ENCODE results near the gene PATJ. TPM values are rescaled to one million over a fixed set of nuclear protein-coding genes. Genes with fewer than 3 reads are reported as not detected.

The PATJ gene
- total RNA-seq, 2 experiments from 2014 or later = 10.8 to 11.3 TPM

GRCh38 chr1:62111084-62111483, 368.8 kb downstream of the PATJ start:
- no peak overlapping the region for H3K4me3 Mint-ChIP-seq
- H3K27me3 Mint-ChIP-seq = no peaks in the 10 kb centered on the region
- ChIA-PET POLR2A (no interaction called here), CTCF (interaction anchor here (1.4 to 1.8 kb wide), 2 partner anchors 20 to 29 kb away, joined by 3 to 5 read pairs; no protein-coding TSS in a partner anchor)
- no peak for DNase-seq
- H3K9me3 Mint-ChIP-seq = no peaks in the 10 kb centered on the region
- no peaks in the 10 kb centered on the region for H3K36me3 Mint-ChIP-seq (ENCODE audit: low read depth)
- no peaks in the 10 kb centered on the region for H3K4me1 Mint-ChIP-seq
- no peak overlapping the region for H3K27ac Mint-ChIP-seq

- H3K36me3 Mint-ChIP-seq (ENCODE audit: low read depth) = no peaks in the 10 kb centered on the region
- no peaks in the 10 kb centered on the region for H3K9me3 Mint-ChIP-seq
- H3K27ac Mint-ChIP-seq = no peak overlapping the region
- no peaks in the 10 kb centered on the region for H3K27me3 Mint-ChIP-seq
- CTCF ChIA-PET = no interaction called here
- no peaks in the 10 kb centered on the region for H3K4me1 Mint-ChIP-seq
- H3K4me3 Mint-ChIP-seq = no peak overlapping the region
- no peak for DNase-seq
- POLR2A ChIA-PET = no interaction called here
These were observed 371.2 kb downstream of the PATJ start for GRCh38 chr1:62113507-62113906.

DNA sequence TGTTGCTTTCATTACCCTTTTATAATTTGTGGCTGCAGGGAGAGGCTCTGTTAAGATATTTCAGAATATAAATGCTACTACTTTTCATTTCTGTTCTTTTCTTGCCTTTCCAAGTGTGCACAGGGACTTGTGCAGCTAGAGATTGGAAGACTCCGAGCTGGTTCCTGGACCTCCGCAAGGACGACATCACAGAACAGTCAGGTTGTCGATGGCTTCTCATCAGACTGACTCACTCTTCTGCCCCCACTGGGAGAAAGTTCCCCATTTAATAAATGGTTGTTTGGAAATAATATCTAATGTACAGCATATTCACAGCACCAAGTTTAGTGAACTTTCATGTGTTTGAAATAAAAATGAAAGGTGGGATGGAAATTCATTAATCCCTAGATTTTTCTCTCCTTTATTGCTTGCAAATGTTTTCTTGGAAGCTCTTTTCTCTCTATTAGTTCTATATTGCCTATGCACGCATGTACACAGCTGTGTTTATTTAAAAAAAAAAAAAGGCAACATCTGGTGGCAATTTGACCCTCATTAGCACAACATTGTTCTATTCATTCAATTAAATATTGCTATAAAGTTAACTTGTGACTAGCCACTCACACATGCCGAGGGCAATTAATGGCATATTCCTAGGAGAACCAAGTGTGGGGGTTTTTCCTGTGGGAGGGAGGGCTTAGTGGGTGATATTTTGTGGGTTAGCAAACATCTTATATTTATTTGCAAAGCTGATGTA, 374.9 kb downstream of the PATJ start:
- Mint-ChIP-seq H3K27ac (no peak overlapping the region), H3K9me3 (no peaks in the 10 kb centered on the region), H3K27me3 (no peaks in the 10 kb centered on the region), H3K36me3 (ENCODE audit: low read depth) (no peaks in the 10 kb centered on the region), H3K4me3 (no peak overlapping the region), H3K4me1 (no peaks in the 10 kb centered on the region)
- ChIA-PET POLR2A (no interaction called here), CTCF (interaction anchor here (2.6 kb wide), 2 partner anchors 14 to 34 kb away, joined by 8 to 12 read pairs; no protein-coding TSS in a partner anchor)
- DNase-seq = no peak

DNA sequence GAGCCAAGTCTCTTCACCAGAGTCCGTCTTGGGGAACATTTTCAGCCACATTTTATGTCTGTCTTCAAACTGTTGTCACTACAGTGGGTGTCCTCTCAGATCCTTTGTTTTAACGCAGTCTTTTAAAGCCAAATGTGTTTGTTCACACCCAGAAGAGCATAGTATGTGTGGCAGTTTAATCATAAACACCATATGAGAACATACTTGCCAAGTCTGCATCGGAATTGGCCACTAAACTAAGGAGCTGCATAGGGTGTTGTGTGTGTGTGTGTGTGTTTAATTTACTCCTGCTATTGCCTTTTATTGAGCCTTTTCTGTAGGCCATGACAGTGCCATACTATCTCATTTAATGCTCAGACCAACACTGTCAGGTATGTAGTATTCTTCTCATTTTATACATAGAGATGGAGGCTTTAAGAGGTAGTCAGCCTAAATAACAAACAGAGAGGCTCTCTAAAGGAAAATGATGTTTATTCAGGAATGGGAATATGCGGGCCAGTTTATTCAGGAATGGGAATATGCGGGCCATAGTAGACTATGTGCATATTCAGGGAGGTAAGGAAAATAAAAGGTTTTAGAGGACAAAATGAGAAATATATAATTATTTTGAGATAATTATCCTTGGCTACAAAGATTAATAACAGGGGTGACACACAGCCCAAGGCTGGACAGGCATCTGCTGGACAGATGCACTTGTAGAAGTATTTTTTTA, 384.5 kb downstream of the PATJ start:
- no peaks in the 10 kb centered on the region for H3K36me3 Mint-ChIP-seq (ENCODE audit: low read depth)
- no peaks in the 10 kb centered on the region for H3K27me3 Mint-ChIP-seq
- CTCF ChIA-PET = interaction anchor here (1.1 to 1.9 kb wide), 2 partner anchors 44 to 49 kb away, joined by 4 to 9 read pairs; no protein-coding TSS in a partner anchor
- POLR2A ChIA-PET = no interaction called here
- H3K4me3 Mint-ChIP-seq = no peak overlapping the region
- no peaks in the 10 kb centered on the region for H3K9me3 Mint-ChIP-seq
- H3K4me1 Mint-ChIP-seq = no peaks in the 10 kb centered on the region
- H3K27ac Mint-ChIP-seq = no peak overlapping the region
- DNase-seq = no peak

- ChIA-PET POLR2A (no interaction called here), CTCF (no interaction called here)
- Mint-ChIP-seq H3K27me3 (no peaks in the 10 kb centered on the region), H3K9me3 (no peaks in the 10 kb centered on the region), H3K36me3 (ENCODE audit: low read depth) (no peaks in the 10 kb centered on the region), H3K27ac (no peak overlapping the region), H3K4me3 (no peak overlapping the region), H3K4me1 (no peaks in the 10 kb centered on the region)
- DNase-seq = no peak
These were observed 386.5 kb downstream of the PATJ start for GRCh38 chr1:62128745-62129144.

- no peak overlapping the region for H3K4me3 Mint-ChIP-seq
- H3K9me3 Mint-ChIP-seq = no peaks in the 10 kb centered on the region
- no peaks in the 10 kb centered on the region for H3K27me3 Mint-ChIP-seq
- ChIA-PET POLR2A (no interaction called here), CTCF (interaction anchor here (0.7 to 3.8 kb wide), 16 partner anchors 9 to 180 kb away, joined by 3 to 34 read pairs (median 5); no protein-coding TSS in a partner anchor)
- no peaks in the 10 kb centered on the region for H3K36me3 Mint-ChIP-seq (ENCODE audit: low read depth)
- H3K27ac Mint-ChIP-seq = no peak overlapping the region
- no peaks in the 10 kb centered on the region for H3K4me1 Mint-ChIP-seq
- peak; percentile 43 for DNase-seq
These were observed 388.9 kb downstream of the PATJ start for GRCh38 chr1:62131093-62131725.

GRCh38 chr1:62138029-62138428, 395.7 kb downstream of the PATJ start:
- no peak for DNase-seq
- Mint-ChIP-seq H3K9me3 (no peaks in the 10 kb centered on the region), H3K36me3 (ENCODE audit: low read depth) (no peaks in the 10 kb centered on the region), H3K4me1 (no peaks in the 10 kb centered on the region), H3K27me3 (no peaks in the 10 kb centered on the region), H3K27ac (no peak overlapping the region), H3K4me3 (no peak overlapping the region)
- ChIA-PET POLR2A (no interaction called here), CTCF (no interaction called here)

DNA sequence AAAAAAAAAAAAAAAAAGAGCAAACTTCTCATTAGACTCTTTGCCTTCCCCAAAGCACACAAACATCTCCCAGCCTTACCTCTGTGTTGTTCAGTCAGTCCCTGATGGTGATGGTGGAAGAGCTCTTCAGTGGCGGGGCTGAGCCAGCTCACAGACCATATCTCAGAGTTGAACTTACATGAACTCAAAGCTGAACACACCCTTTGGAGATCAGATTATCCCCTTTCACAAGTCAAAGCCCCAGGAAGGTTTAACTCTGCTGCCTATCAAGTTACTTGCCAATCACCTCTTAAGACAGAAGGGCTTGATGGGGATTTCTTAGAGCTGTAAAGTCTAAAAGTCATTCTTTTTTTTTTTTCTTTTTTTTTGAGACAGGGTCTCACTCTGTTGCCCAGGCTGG, 397.1 kb downstream of the PATJ start:
- CTCF ChIA-PET = interaction anchor here (2.1 to 3.3 kb wide), 2 partner anchors 8 to 57 kb away, joined by 8 to 9 read pairs; no protein-coding TSS in a partner anchor
- POLR2A ChIA-PET = interaction anchor here (0.6 kb wide), 1 partner anchor 17 kb away, joined by 3 read pairs; no protein-coding TSS in a partner anchor
- no peak overlapping the region for H3K4me3 Mint-ChIP-seq

GRCh38 chr1:62140666-62141065, 398.4 kb downstream of the PATJ start:
- Mint-ChIP-seq H3K27ac (no peak overlapping the region), H3K27me3 (no peaks in the 10 kb centered on the region), H3K36me3 (ENCODE audit: low read depth) (no peaks in the 10 kb centered on the region), H3K9me3 (no peaks in the 10 kb centered on the region), H3K4me1 (no peaks in the 10 kb centered on the region), H3K4me3 (no peak overlapping the region)
- ChIA-PET POLR2A (no interaction called here), CTCF (interaction anchor here (2.1 to 3.3 kb wide), 2 partner anchors 9 to 58 kb away, joined by 8 to 9 read pairs; no protein-coding TSS in a partner anchor)
- DNase-seq = no peak

More for the DNA sequence above, 397.1 kb downstream of the PATJ start:
- H3K4me1 Mint-ChIP-seq = no peaks in the 10 kb centered on the region
- H3K27me3 Mint-ChIP-seq = no peaks in the 10 kb centered on the region
- no peaks in the 10 kb centered on the region for H3K9me3 Mint-ChIP-seq
- no peak for DNase-seq
- no peak overlapping the region for H3K27ac Mint-ChIP-seq
- H3K36me3 Mint-ChIP-seq (ENCODE audit: low read depth) = no peaks in the 10 kb centered on the region

DNA sequence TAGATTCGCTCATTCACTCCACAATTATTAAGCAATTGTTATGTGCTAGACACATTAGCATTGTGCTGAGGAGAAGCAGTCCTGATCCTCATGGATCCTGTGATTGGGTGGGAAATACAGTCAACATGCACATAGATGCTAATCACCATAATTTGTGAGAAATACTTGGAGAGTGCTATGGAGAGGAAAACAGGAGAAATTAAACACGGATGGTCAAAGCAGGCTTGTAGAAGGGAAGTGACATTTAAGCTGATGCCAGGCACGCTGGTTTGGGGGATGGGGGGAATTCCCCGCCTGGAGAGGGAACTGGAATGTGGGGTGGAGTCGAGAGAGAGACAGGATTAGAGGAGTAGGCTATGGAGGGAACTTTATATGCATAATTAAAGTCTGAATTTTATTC, 400.2 kb downstream of the PATJ start:
- POLR2A ChIA-PET = no interaction called here

GRCh38 chr1:62144238-62144831, 402.1 kb downstream of the PATJ start:
- Mint-ChIP-seq H3K4me1 (no peaks in the 10 kb centered on the region), H3K4me3 (no peak overlapping the region), H3K27ac (no peak overlapping the region), H3K9me3 (no peaks in the 10 kb centered on the region), H3K27me3 (no peaks in the 10 kb centered on the region), H3K36me3 (ENCODE audit: low read depth) (no peaks in the 10 kb centered on the region)
- CTCF ChIA-PET = interaction anchor here (0.5 to 3.0 kb wide), 15 partner anchors 9 to 602 kb away, joined by 3 to 34 read pairs (median 3); no protein-coding TSS in a partner anchor
- POLR2A ChIA-PET = no interaction called here
- peak; percentile 38 for DNase-seq

More for the DNA sequence above, 400.2 kb downstream of the PATJ start:
- H3K36me3 Mint-ChIP-seq (ENCODE audit: low read depth) = no peaks in the 10 kb centered on the region
- no peaks in the 10 kb centered on the region for H3K9me3 Mint-ChIP-seq
- no peak overlapping the region for H3K4me3 Mint-ChIP-seq
- H3K27me3 Mint-ChIP-seq = no peaks in the 10 kb centered on the region
- no peaks in the 10 kb centered on the region for H3K4me1 Mint-ChIP-seq
- H3K27ac Mint-ChIP-seq = no peak overlapping the region
- CTCF ChIA-PET = interaction anchor here (1.0 to 3.0 kb wide), 2 partner anchors 11 to 33 kb away, joined by 3 to 34 read pairs; no protein-coding TSS in a partner anchor
- DNase-seq = no peak

GRCh38 chr1:62159940-62160348, 417.7 kb downstream of the PATJ start:
- H3K27ac Mint-ChIP-seq = no peak overlapping the region
- no peaks in the 10 kb centered on the region for H3K4me1 Mint-ChIP-seq
- no peaks in the 10 kb centered on the region for H3K27me3 Mint-ChIP-seq
- DNase-seq = no peak
- H3K36me3 Mint-ChIP-seq (ENCODE audit: low read depth) = no peaks in the 10 kb centered on the region
- CTCF ChIA-PET = interaction anchor here (0.8 to 1.4 kb wide), 2 partner anchors 16 to 29 kb away, joined by 4 read pairs; no protein-coding TSS in a partner anchor
- POLR2A ChIA-PET = no interaction called here
- H3K9me3 Mint-ChIP-seq = no peaks in the 10 kb centered on the region
- H3K4me3 Mint-ChIP-seq = no peak overlapping the region

GRCh38 chr1:62161711-62162110, 419.4 kb downstream of the PATJ start:
- DNase-seq = no peak
- Mint-ChIP-seq H3K4me3 (no peak overlapping the region), H3K36me3 (ENCODE audit: low read depth) (no peaks in the 10 kb centered on the region), H3K27me3 (no peaks in the 10 kb centered on the region), H3K4me1 (no peaks in the 10 kb centered on the region), H3K27ac (no peak overlapping the region), H3K9me3 (no peaks in the 10 kb centered on the region)
- ChIA-PET POLR2A (no interaction called here), CTCF (no interaction called here)
